Brain microvascular endothelial cell (primary cell): Measurements from ENCODE around the gene CNKSR1.

ENCODE experiments used
- DNase-seq: peaks from one replicate; pipeline ENCODE4 v3.0.0-alpha.2; 2020
- H3K27ac ChIP-seq: fragments of 250-450 bp; sonication (Bioruptor Pico); 2 replicates; pipeline ENCODE4 v1.5.1; 2020; ENCODE audit warnings: mild to moderate bottlenecking, moderate library complexity
- H3K27me3 ChIP-seq: fragments of 250-450 bp; sonication (Bioruptor Pico); replicated peaks from 2 replicates; pipeline ENCODE4 v1.5.1; 2020; ENCODE audit warnings: mild to moderate bottlenecking
- H3K36me3 ChIP-seq: fragments of 250-450 bp; sonication (Bioruptor Pico); replicated peaks from 2 replicates; pipeline ENCODE4 v1.5.1; 2020; ENCODE audit warnings: mild to moderate bottlenecking
- H3K4me3 ChIP-seq: 2 replicates; pipeline ENCODE4 v1.5.1; 2011; ENCODE audit warnings: low read depth, mild to moderate bottlenecking, control low read depth, low read length, moderate library complexity
- in situ Hi-C: cut with HindIII; loops from 2 replicates; pipeline ENCODE4 v1.10.0; 2017; ENCODE audit warnings: low sequenced_read_pairs, low pct_ligation_motif_present
- TF ChIP-seq, protein P1 (sequence below): IDR thresholded peaks from 2 replicates; pipeline ENCODE4 v1.5.1; 2011; ENCODE audit warnings: low read depth, mild to moderate bottlenecking, moderate library complexity, low read length, control low read depth, inconsistent platforms; ENCODE audit errors: missing control alignments

Gene CNKSR1

DNA sequence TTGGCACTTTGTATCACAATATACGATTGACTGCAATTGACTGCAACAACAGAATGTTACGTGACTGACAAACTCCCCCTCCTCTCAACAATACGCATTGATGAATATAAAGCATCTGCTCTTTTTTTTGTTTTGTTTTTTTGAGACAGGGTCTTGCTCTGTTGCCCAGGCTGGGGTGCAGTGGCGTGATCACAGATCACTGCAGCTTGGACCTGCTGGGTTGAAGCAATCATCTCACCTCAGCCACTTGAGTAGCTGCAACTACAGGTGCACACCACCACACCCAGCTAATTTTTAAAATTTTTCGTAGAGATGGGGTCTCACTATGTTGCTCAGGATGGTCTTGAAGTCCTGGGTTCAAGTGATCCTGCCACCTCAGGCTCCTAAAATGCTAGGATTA lies 35.4 kb downstream of the CNKSR1 start:
- Histone ChIP-seq H3K36me3 (no peaks in the 10 kb centered on the region), H3K27me3 (no peaks in the 10 kb centered on the region), H3K4me3 (no peak overlapping the region), H3K27ac (no peak overlapping the region)
- DNase-seq: no peak
- in situ Hi-C loops: no loop called here
- TF ChIP-seq, protein P1, sequence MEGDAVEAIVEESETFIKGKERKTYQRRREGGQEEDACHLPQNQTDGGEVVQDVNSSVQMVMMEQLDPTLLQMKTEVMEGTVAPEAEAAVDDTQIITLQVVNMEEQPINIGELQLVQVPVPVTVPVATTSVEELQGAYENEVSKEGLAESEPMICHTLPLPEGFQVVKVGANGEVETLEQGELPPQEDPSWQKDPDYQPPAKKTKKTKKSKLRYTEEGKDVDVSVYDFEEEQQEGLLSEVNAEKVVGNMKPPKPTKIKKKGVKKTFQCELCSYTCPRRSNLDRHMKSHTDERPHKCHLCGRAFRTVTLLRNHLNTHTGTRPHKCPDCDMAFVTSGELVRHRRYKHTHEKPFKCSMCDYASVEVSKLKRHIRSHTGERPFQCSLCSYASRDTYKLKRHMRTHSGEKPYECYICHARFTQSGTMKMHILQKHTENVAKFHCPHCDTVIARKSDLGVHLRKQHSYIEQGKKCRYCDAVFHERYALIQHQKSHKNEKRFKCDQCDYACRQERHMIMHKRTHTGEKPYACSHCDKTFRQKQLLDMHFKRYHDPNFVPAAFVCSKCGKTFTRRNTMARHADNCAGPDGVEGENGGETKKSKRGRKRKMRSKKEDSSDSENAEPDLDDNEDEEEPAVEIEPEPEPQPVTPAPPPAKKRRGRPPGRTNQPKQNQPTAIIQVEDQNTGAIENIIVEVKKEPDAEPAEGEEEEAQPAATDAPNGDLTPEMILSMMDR: no peak

DNA sequence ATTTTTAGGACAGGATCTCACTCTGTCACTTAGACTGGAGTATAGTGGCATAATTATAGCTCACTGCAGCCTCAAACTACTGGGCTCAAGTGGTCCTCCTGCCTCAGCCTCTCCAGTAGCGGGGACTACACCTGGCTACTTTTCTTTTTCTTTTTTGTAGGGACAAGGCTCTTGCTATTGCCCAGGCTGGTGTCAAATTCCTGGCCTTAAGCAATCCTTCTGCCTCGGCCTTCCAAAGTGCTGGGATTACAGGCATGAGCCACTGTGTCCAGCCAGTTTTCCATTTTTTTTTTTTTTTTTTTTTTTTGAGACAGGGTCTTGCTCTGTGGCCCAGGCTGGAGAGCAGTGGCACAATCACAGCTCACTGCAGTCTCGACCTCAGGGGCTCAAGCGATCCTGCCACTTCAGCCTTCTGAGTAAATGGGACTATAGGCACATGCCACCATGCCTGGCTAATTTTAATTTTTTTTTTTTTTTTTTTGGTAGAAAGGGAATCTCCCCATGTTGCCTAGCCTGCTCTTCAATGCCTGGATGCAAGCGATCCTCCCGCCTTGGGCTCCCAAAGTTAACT lies 36.1 kb downstream of the CNKSR1 start:
- TF ChIP-seq, protein P1: no peak

DNA sequence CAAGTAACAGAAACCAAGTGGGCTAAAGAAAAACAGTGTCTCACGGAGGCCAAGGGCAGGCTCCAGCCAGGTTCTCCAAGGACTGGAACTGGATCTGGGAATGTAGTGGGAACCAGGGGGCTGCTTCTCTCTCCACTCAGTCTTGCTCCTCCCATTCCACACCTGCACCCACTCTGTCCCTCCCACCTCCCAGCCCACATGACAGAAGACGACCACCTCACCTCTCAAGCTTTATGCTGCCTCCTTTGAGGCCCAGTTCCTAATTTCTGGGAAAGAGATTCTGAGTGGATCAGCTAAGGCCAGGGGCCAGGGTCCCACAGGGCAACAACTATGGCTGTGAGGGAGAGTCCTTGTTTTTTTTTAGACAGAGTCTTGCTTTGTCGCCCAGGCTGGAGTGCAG lies 38.0 kb downstream of the CNKSR1 start:
- H3K27me3 ChIP-seq: no peaks in the 10 kb centered on the region
- H3K27ac ChIP-seq: no peak overlapping the region
- in situ Hi-C loops: no loop called here
- TF ChIP-seq, protein P1: no peak
- H3K36me3 ChIP-seq: no peaks in the 10 kb centered on the region
- no peak overlapping the region for H3K4me3 ChIP-seq
- DNase-seq: no peak

More for the DNA sequence above, 36.1 kb downstream of the CNKSR1 start:
- Histone ChIP-seq H3K36me3 (no peaks in the 10 kb centered on the region), H3K27ac (no peak overlapping the region), H3K27me3 (no peaks in the 10 kb centered on the region), H3K4me3 (no peak overlapping the region)
- in situ Hi-C loops: no loop called here
- no peak for DNase-seq

DNA sequence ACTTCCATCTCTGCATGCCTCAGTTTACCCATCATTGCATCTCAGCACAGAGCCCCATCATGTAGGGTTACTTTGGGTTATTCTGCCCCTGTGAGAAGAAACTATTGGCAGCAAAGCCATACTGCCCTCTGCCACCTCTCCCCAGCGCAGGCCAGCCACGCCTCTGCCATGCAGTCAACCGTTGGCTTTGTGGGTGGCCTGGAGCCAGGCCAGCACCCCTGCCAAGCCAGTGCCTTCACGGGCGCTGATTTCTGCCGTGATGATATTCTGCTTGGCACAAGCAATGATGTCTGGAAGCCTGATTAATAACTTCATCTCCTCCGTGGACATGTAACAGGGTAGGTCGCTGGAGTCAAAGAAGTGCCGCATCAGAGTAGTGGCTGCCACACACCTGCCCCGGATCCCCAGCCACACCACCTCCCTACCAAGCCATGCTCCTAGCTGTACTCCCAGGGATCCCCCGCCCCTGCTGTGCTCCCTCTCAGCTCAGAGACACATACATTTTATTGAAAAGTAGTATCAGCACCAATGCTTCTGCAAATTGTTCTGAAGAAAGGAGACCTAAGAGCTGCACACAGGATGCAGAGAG lies 41.7 kb downstream of the CNKSR1 start:
- in situ Hi-C loops: no loop called here
- Histone ChIP-seq H3K36me3 (no peaks in the 10 kb centered on the region), H3K4me3 (no peak overlapping the region), H3K27ac (no peak overlapping the region), H3K27me3 (peaks cover 2% of the 10 kb centered on the region)
- DNase-seq: no peak
- TF ChIP-seq, protein P1: no peak

DNA sequence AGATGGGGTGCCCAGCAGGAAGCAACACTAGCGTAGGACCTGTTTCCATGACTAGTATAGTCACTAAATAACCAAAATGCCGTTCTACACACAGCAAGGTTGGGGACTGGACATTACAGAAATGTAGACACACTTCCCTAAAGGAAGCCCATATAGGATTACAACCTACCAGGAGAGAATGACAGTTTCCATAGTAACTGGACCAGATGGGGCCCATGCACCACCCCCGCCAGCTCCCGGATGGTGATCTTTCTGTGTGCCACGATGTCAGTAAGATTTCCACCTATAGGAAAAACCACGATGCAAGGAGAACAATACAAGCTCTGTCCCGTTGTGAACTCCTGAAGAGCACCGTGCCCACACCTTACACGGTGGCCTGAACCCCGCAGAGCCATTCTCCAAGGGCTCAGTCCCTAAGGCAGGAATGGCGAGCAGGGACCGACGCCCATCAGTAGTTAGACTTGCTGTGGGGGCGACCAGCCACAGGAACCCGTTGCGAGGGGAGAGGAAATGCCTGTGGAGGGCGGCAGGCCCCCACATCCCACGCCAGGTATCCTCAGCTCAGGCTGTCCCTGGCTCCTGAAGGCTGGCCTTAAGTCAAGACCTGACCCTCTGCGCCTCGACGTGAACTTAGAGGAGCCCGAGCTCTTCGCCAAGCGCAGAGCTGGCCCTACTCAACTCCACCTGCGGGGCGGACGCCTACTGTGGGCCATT lies 43.1 kb downstream of the CNKSR1 start:
- no peaks in the 10 kb centered on the region for H3K36me3 ChIP-seq
- H3K27me3 ChIP-seq: peaks cover 3% of the 10 kb centered on the region
- H3K4me3 ChIP-seq: no peak overlapping the region
- H3K27ac ChIP-seq: no peak overlapping the region
- DNase-seq: no peak
- TF ChIP-seq, protein P1: no peak
- in situ Hi-C loops: no loop called here
